ENCODE data around the gene OVOL3. TPM values are rescaled to one million over a fixed set of nuclear protein-coding genes. Genes with fewer than 3 reads are reported as not detected.

Gene OVOL3
- total RNA-seq, result not detected in 2 replicates

GRCh38 chr19:36110487-36111199, at the start of gene OVOL3:
Gene OVOL3 (plus strand): TSS chr19:36111143. CDS start chr19:36111203, 60 bp downstream.

GRCh38 chr19:36114721-36115452, 3.9 kb downstream of the OVOL3 start, which contains the start of gene POLR2I:
Gene POLR2I (minus strand): TSS chr19:36114875. CDS start chr19:36114856, 19 bp downstream.

DNA sequence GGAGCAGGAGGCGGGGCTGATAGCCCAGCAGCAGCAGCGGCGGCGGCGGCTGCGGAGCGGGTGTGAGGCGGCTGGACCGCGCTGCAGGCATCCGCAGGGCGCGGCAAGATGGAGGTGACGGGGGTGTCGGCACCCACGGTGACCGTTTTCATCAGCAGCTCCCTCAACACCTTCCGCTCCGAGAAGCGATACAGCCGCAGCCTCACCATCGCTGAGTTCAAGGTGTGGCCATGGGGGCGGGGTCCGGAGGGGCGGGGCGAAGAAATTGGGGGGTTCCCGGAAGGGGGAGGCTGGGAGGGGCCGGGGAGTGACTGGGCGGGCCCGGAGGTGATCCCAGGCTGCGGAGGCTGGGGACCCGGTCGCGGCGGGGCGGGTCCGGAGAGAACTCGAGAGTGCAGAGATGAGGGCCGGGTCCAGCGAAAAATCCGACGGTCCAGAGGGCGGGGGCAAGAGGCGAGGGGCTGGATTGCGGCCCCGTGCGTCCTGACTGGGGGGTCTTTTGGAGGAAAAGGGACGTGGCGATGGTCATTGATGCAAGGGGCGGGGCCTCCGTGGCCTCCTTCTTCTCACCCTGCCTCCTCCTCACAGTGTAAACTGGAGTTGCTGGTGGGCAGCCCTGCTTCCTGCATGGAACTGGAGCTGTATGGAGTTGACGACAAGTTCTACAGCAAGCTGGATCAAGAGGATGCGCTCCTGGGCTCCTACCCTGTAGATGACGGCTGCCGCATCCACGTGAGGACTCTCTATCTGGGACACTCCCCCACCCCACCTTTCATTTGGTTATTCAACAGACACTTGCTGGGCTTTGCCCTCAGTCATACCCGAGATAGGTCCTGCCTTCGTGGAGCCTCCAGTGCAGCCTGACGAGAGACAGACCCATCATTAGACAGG, 4.8 kb downstream of the OVOL3 start, which contains the start of gene TBCB:
TBCB (plus strand) TSS at position 16 of the 891 bp plus-strand sequence; CDS start at position 109, 93 bp downstream.

DNA sequence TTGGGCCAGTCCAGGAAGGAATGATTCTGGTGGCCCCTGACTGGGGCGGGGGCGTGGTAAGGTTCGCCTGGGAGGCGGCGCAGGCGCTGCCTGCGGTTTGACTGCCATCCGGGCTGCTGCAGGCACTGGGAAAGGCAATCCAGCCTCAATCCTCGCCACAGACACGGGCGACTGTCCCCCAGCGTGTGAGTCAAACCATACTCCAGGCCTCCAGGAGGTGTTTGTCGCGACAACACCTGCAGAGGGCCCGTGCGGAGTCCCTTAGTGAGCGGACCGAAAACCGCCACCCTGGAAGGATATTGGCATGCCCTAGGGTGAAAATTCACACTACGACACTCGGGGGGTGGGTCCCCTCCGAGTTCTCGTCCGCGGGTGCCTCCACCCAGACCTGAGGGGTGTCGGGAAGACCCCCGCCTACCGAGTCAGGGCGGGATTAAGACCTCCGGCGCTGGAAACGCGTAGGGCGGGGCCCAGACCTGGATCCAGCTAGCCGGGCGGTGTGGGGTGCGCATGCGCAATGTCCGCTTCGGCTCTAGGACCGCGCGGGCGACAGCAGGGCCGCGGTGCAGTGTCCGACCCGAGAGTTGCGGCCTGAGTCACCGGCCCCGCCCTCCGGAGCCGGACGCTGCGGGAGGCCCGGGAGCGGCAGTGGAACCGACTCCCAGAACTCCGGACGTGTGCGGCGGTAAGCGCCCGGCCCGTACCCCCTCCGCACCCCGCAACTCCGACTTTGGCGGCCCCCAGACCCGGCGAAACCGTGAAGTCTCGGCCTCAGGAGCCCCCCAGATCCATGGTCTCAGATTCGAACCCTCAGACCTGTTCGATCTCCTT, 28.7 kb downstream of the OVOL3 start, which contains the start of gene CAPNS1:
CAPNS1 (plus strand) TSS at position 594 of the 831 bp plus-strand sequence. CDS start 946 bp downstream, outside the sequence.

DNA sequence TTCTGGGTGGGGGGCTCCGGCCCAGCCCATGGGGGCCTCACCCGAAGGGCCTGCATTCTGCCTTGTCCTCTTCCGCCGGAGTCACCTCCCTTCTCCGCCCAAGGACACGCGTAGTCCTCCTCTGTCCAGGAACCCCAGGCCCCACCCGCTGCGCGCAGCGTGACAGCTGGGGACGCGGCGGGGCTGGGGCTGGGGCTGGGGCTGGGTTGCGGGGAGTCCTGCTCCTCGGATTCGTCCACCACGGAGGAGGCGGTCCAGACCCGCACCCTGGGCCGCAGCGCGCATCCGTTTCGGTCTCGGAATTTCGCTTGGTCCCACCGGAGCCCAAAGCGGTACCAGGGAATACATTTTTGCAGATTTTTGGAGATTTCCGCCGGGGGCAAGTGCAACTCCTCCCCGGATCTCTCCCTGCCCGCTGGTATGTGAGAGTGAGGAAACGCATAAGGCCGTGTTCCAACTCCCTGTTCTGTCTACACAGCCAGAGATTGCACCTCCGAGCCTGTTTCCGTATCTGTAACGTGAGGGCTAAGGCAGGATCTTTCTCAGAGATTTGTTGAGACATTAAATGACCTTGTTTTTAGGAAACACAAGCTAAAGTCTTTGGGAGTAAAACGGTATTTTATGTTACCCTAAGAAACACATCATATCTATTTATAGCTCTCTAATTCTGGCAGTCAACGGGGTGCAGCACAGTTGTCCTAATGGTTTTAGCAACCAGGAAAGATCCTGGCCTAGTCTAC, 41.6 kb downstream of the OVOL3 start, which contains the start of gene COX7A1:
COX7A1 (minus strand) TSS at position 96 of the 740 bp plus-strand sequence; CDS start at position 56, 40 bp downstream.

Other genes starting within 250 kb of the OVOL3 start
- gene APLP1, start 242.6 kb upstream of the OVOL3 start, total RNA-seq, result 2.4 and 5.9 TPM in 2 replicates
- gene NFKBID, start 210.6 kb upstream of the OVOL3 start, total RNA-seq, result 3.0 and 3.4 TPM in 2 replicates
- not detected in 2 replicates for gene HCST, start 208.6 kb upstream of the OVOL3 start, total RNA-seq
- not detected in 2 replicates for gene TYROBP, start 202.8 kb upstream of the OVOL3 start, total RNA-seq
- gene LRFN3, start 174.8 kb upstream of the OVOL3 start, total RNA-seq, result 3.9 and 6.1 TPM in 2 replicates
- gene SDHAF1, start 116.0 kb upstream of the OVOL3 start, total RNA-seq, result 20.0 and 20.5 TPM in 2 replicates
- 0.15 and 0.17 TPM in 2 replicates for gene SYNE4, start 102.3 kb upstream of the OVOL3 start, total RNA-seq
- gene ALKBH6, start 96.9 kb upstream of the OVOL3 start, total RNA-seq, result 23.7 and 29.6 TPM in 2 replicates
- 5.5 and 6.7 TPM in 2 replicates for gene CLIP3, start 78.3 kb upstream of the OVOL3 start, total RNA-seq
- gene THAP8, start 56.9 kb upstream of the OVOL3 start, total RNA-seq, result 7.6 and 7.7 TPM in 2 replicates
- 12.2 and 12.9 TPM in 2 replicates for gene WDR62, start 56.2 kb upstream of the OVOL3 start, total RNA-seq
- 74.6 and 100 TPM in 2 replicates for gene POLR2I, start 3.7 kb downstream of the OVOL3 start, total RNA-seq
- gene TBCB, start 4.3 kb downstream of the OVOL3 start, total RNA-seq, result 422 and 426 TPM in 2 replicates
- 402 and 424 TPM in 2 replicates for gene CAPNS1, start 28.9 kb downstream of the OVOL3 start, total RNA-seq
- gene COX7A1, start 41.3 kb downstream of the OVOL3 start, total RNA-seq, result 6.6 and 13.5 TPM in 2 replicates
- gene ZNF565, start 103.5 kb downstream of the OVOL3 start, total RNA-seq, result 1.7 and 1.9 TPM in 2 replicates
- 50.8 and 67.6 TPM in 2 replicates for gene ZNF146, start 104.0 kb downstream of the OVOL3 start, total RNA-seq